HCT116 (cell line): ENCODE measurements around the gene IDUA.

ENCODE experiments used
- CTCF ChIP-seq, 3 experiments: fragments of 200-600 bp in 1 of 3; sonication (generic) in 1 of 3; IDR thresholded peaks in 2 of 3; conservative IDR thresholded peaks in 1 of 3; 2 replicates each; pipeline ENCODE4 v1.5.1; 2012 to 2017; ENCODE audit warnings: low read depth in 2 of 3, low read length in 2 of 3, antibody characterized with exemption in 1 of 3, borderline replicate concordance in 1 of 3, control low read depth in 1 of 3, mild to moderate bottlenecking in 1 of 3, mixed read lengths in 1 of 3, mixed run types in 1 of 3, moderate library complexity in 1 of 3; ENCODE audit not compliant: insufficient read depth in 1 of 3
- SIN3A ChIP-seq: IDR thresholded peaks from 2 replicates; pipeline ENCODE4 v1.6.1; 2012; ENCODE audit warnings: low read depth

- TF ChIP-seq CTCF (IDR thresholded peaks at IDR 0.05 in 2 of 3, conservative IDR thresholded peaks at IDR 0.05 in 1 of 3; ENCODE audit: borderline replicate concordance in 1 of 3, insufficient read depth in 1 of 3, low read depth in 2 of 3, low read length in 2 of 3) (no peak), SIN3A (no peak)
These were observed 66.3 kb downstream of the IDUA start for GRCh38 chr4:1053080-1053661.
